IPS DF 6.9 (cell line): ENCODE measurements around the gene APBA1.

Experiments
- DNase-seq: peaks from one replicate; pipeline ENCODE4 v3.0.0-alpha.2; 2013; ENCODE audit warnings: low read depth, low spot score
- H3K27ac ChIP-seq: one replicate; pipeline ENCODE4 v1.5.1; 2013; ENCODE audit warnings: low read length, control low read depth
- H3K27me3 ChIP-seq: 2 replicates; pipeline ENCODE4 v1.6.1; 2013; ENCODE audit warnings: mild to moderate bottlenecking, low read length; ENCODE audit not compliant: control insufficient read depth, insufficient read depth
- H3K36me3 ChIP-seq: 2 replicates; pipeline ENCODE4 v1.6.1; 2013; ENCODE audit warnings: low read length; ENCODE audit not compliant: control insufficient read depth, insufficient read depth
- H3K4me1 ChIP-seq: 2 replicates; pipeline ENCODE4 v1.6.1; 2013; ENCODE audit warnings: low read length; ENCODE audit not compliant: control insufficient read depth, insufficient read depth
- H3K4me3 ChIP-seq: 2 replicates; pipeline ENCODE4 v1.5.1; 2013; ENCODE audit warnings: mild to moderate bottlenecking, low read length
- H3K9me3 ChIP-seq: 2 replicates; pipeline ENCODE4 v1.6.1; 2013; ENCODE audit warnings: low read length, inconsistent platforms; ENCODE audit not compliant: control insufficient read depth, insufficient read depth
- WGBS: extraction: QIAGEN DNeasy Blood & Tissue Kit; methylation state at CpG from one replicate; pipeline ENCODE4 v1.1.7; 2013; ENCODE audit warnings: mixed read lengths, missing lambda C conversion rate; ENCODE audit not compliant: insufficient read length, insufficient coverage; 5-methylcytosine and 5-hydroxymethylcytosine counted together

APBA1 gene

DNA sequence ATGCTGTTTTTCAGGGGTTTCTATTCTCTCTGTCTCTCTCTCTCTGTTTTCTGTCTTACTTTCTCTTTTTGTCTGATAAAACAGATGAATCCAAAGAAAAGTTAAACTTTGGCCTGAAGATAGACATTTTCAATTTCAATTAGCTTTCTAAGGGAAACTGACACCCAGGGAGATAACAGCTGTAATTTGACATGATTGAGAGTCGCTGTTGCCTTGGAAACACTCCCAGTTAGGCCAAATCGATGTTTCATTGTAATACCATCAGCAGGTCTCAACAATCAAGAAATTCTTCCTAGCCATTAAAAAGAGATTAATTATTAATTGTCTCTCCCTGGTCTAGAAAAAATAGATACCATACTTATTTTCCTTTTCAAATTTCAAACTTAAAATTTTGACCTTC lies 294.2 kb downstream of the APBA1 start:
- H3K4me3 ChIP-seq: no peak overlapping the region
- H3K27me3 ChIP-seq: no peaks in the 10 kb centered on the region
- H3K9me3 ChIP-seq: no peaks in the 10 kb centered on the region
- DNase-seq: no peak
- H3K36me3 ChIP-seq: peaks cover 3% of the 10 kb centered on the region; the same call in 1 of the 2 replicates
- no peaks in the 10 kb centered on the region; the same call in 1 of the 2 replicates for H3K4me1 ChIP-seq
- WGBS: no CpG with 5 or more reads among the region's 2 CpGs
- H3K27ac ChIP-seq: no peak overlapping the region
